Spleen (tissue), 11 donors: ENCODE measurements around the gene PRDM16. TPM values are rescaled to one million over a fixed set of nuclear protein-coding genes. Genes with fewer than 3 reads are reported as not detected.

Experiments
- DNase-seq: peaks from one replicate; pipeline ENCODE4 v3.0.0-alpha.2; 2020
- H3K27ac ChIP-seq, 8 donors: fragments of 200-600 bp; sonication (generic) in 7 of 8; 1 replicate in 4 of 8; 2 replicates in 4 of 8; pipeline versions ENCODE4 v1.5.0 to v1.8.0; 2016 to 2021; ENCODE audit warnings: inconsistent platforms in 4 of 8, mild to moderate bottlenecking in 4 of 8, moderate library complexity in 1 of 8
- H3K27me3 ChIP-seq, 7 donors: fragments of 200-600 bp; sonication (generic) in 6 of 7; replicated peaks in 1 of 7; 1 replicate in 4 of 7; 2 replicates in 3 of 7; pipeline versions ENCODE4 v1.5.0 to v1.8.0; 2016 to 2021; ENCODE audit warnings: inconsistent platforms in 3 of 7, mild to moderate bottlenecking in 1 of 7
- H3K36me3 ChIP-seq, 6 donors: fragments of 200-600 bp; sonication (generic) in 5 of 6; 1 replicate in 4 of 6; 2 replicates in 2 of 6; pipeline versions ENCODE4 v1.5.0 to v1.8.0; 2016 to 2021; ENCODE audit warnings: inconsistent platforms in 2 of 6
- H3K4me1 ChIP-seq, 6 donors: fragments of 200-600 bp; sonication (generic) in 5 of 6; 1 replicate in 3 of 6; 2 replicates in 3 of 6; pipeline versions ENCODE4 v1.5.0 to v1.8.0; 2016 to 2021; ENCODE audit warnings: inconsistent platforms in 3 of 6
- H3K4me3 ChIP-seq, 8 donors: fragments of 200-600 bp; sonication (generic) in 7 of 8; 1 replicate in 4 of 8; 2 replicates in 4 of 8; pipeline versions ENCODE4 v1.5.0 to v1.8.0; 2016 to 2021; ENCODE audit warnings: inconsistent platforms in 4 of 8, mild to moderate bottlenecking in 4 of 8, moderate library complexity in 2 of 8
- H3K9me3 ChIP-seq, 8 donors: fragments of 200-600 bp; sonication (generic) in 7 of 8; 1 replicate in 4 of 8; 2 replicates in 4 of 8; pipeline versions ENCODE4 v1.5.0 to v1.8.0; 2016 to 2021; ENCODE audit warnings: inconsistent platforms in 4 of 8
- POLR2A ChIP-seq, 3 donors: fragments of 450-650 bp; IDR thresholded peaks; one replicate each; pipeline ENCODE4 v1.5.1; 2017; ENCODE audit warnings: antibody characterized with exemption in 3 of 3, mild to moderate bottlenecking in 1 of 3
- POLR2AphosphoS5 ChIP-seq, 3 donors: sonication (generic); formaldehyde crosslinking; IDR thresholded peaks; one replicate each; pipeline ENCODE4 v1.5.1; 2017; ENCODE audit warnings: antibody characterized with exemption in 3 of 3
- WGBS, 5 donors: extraction: QIAGEN DNeasy Blood & Tissue Kit in 3 of 5; methylation state at CpG; one replicate each; pipeline versions ENCODE4 v1.1.5 to v1.1.7; 2013 to 2018; 5-methylcytosine and 5-hydroxymethylcytosine counted together
- intact Hi-C: fragments of 100-400 bp; cut with DNase I; formaldehyde crosslinking; loops from one replicate; pipeline ENCODE4 v1.15.0; 2023; ENCODE audit warnings: low total_unique reads
- polyA plus RNA-seq, 3 donors: library from polyadenylated mRNA; stranded (reverse); fragments of 200-250 nt; gene quantifications; one replicate each; pipeline ENCODE4 v1.2.1, GENCODE V29; 2013
- total RNA-seq, 7 donors: library from RNA; depleted of rRNA in 3 of 7; stranded (reverse); fragments of >200 nt in 3 of 7; fragmentation: NEBNext Ultra II Directional in 4 of 7; extraction: Animal tissue kit (Norgen Biotek cat#: 25700) in 4 of 7; gene quantifications; one replicate each; pipeline versions ENCODE4 v1.1.0 to v1.2.1, GENCODE V29; 2016 to 2021
- TF ChIP-seq, protein P1 (sequence below), 11 experiments: fragments of 200-600 bp in 7 of 11; fragments of 450-650 bp in 4 of 11; sonication (generic) in 4 of 11; IDR thresholded peaks in 8 of 11; conservative IDR thresholded peaks in 3 of 11; 1 replicate in 7 of 11; 2 replicates in 4 of 11; pipeline versions ENCODE4 v1.4.0 to v1.8.0; 2016 to 2021; ENCODE audit warnings: antibody characterized with exemption in 11 of 11, inconsistent platforms in 4 of 11, mild to moderate bottlenecking in 1 of 11
- donor health status: healthy with polysubstance abuse.
- donor health status: DM: no; HTN: no; CAD: no; lungs with moderate emphysema.
- donor health status: DM: no; HTN: no; CAD: no.
- donor health status: Bipolar disorder and iron deficiency.
- donor health status: healthy.
- donor health status: DM: no; HTN: no; CAD: no.
- donor health status: DM: yes; HTN: yes; CAD: no.

The PRDM16 gene
- total and polyA plus RNA-seq, 10 donors, result 0.43 to 3.2 (median 1.4) TPM

GRCh38 chr1:3030663-3031381 lies 38.2 kb upstream of the PRDM16 start:
- Histone ChIP-seq H3K36me3 (no peaks in the 10 kb centered on the region), H3K27ac (no peak overlapping the region), H3K27me3 (peaks cover 0 to 56% (median 20%) of the 10 kb centered on the region in 7 donors), H3K4me3 (no peak overlapping the region), H3K9me3 (no peaks in the 10 kb centered on the region), H3K4me1 (peaks cover 0 to 22% (median 4%) of the 10 kb centered on the region in 6 donors)
- intact Hi-C loops, result no loop called here
- no peak for TF ChIP-seq POLR2A (IDR thresholded peaks at IDR 0.05)
- TF ChIP-seq POLR2AphosphoS5 (IDR thresholded peaks at IDR 0.05), result no peak
- TF ChIP-seq, protein P1, sequence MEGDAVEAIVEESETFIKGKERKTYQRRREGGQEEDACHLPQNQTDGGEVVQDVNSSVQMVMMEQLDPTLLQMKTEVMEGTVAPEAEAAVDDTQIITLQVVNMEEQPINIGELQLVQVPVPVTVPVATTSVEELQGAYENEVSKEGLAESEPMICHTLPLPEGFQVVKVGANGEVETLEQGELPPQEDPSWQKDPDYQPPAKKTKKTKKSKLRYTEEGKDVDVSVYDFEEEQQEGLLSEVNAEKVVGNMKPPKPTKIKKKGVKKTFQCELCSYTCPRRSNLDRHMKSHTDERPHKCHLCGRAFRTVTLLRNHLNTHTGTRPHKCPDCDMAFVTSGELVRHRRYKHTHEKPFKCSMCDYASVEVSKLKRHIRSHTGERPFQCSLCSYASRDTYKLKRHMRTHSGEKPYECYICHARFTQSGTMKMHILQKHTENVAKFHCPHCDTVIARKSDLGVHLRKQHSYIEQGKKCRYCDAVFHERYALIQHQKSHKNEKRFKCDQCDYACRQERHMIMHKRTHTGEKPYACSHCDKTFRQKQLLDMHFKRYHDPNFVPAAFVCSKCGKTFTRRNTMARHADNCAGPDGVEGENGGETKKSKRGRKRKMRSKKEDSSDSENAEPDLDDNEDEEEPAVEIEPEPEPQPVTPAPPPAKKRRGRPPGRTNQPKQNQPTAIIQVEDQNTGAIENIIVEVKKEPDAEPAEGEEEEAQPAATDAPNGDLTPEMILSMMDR (IDR thresholded peaks at IDR 0.05 in 8 of 11, conservative IDR thresholded peaks at IDR 0.05 in 3 of 11), result no peak
- WGBS, 5 donors, result 82 to 94% (median 89%) methylated on average over 16 to 22 of the region's 22 CpGs
- DNase-seq, result peak; percentile 61

GRCh38 chr1:3031401-3032221 lies 37.4 kb upstream of the PRDM16 start:
- peak; percentile 64 for DNase-seq
- Histone ChIP-seq H3K27ac (no peak overlapping the region), H3K27me3 (peaks cover 0 to 59% (median 20%) of the 10 kb centered on the region in 7 donors), H3K9me3 (no peaks in the 10 kb centered on the region), H3K4me3 (no peak overlapping the region), H3K4me1 (peaks cover 0 to 30% (median 4%) of the 10 kb centered on the region in 6 donors), H3K36me3 (no peaks in the 10 kb centered on the region)
- 83 to 93% (median 90%) methylated on average over 14 to 35 of the region's 35 CpGs for WGBS, 5 donors
- intact Hi-C loops, result no loop called here
- no peak for TF ChIP-seq POLR2AphosphoS5 (IDR thresholded peaks at IDR 0.05)
- TF ChIP-seq POLR2A (IDR thresholded peaks at IDR 0.05), result no peak
- TF ChIP-seq, protein P1 (IDR thresholded peaks at IDR 0.05 in 8 of 11, conservative IDR thresholded peaks at IDR 0.05 in 3 of 11), result no peak

DNA sequence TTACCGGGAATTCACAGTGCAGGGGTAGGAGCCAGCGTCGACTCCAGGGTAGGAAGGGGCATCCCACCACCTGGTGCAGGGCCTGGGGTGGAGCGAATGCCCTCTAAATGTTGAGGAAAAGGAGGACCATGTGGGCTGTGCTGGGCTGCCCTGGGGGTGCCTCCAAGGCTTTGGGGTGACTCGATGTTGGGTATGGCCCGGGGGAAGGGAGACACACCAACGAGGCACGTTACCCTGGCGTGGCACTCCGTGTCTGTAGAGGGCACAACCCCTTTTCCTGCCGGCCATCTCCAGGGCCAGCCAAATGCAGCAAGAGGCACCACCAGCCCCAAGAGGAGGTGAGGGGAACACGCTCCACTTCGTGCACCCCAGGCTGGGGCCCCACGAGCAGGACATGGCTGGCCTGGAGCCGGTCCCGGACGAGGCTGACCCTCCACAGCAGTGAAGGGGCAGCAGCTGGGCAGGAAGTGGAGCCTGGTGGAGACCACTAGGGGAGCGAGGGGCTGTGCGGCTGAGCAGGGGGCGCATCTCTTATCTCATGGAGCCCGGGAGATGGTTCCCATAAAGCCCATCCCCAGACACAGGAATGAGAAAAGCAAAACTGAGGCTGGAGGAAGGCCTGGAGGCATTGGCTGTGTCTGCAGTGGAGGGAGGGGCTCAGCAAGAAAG lies 36.5 kb upstream of the PRDM16 start:
- no peak overlapping the region for H3K27ac ChIP-seq
- peak; percentile 57 for DNase-seq
- H3K4me1 ChIP-seq, result peaks cover 0 to 31% (median 4%) of the 10 kb centered on the region in 6 donors

More for the DNA sequence above, 36.5 kb upstream of the PRDM16 start:
- H3K36me3 ChIP-seq, result no peaks in the 10 kb centered on the region
- no peak overlapping the region for H3K4me3 ChIP-seq
- TF ChIP-seq, protein P1 (IDR thresholded peaks at IDR 0.05 in 8 of 11, conservative IDR thresholded peaks at IDR 0.05 in 3 of 11), result no peak
- TF ChIP-seq POLR2A (IDR thresholded peaks at IDR 0.05) (no peak), POLR2AphosphoS5 (IDR thresholded peaks at IDR 0.05) (no peak)
- peaks cover 0 to 67% (median 20%) of the 10 kb centered on the region in 7 donors for H3K27me3 ChIP-seq
- 86 to 95% (median 92%) methylated on average over 14 to 21 of the region's 21 CpGs for WGBS, 5 donors
- intact Hi-C loops, result no loop called here
- H3K9me3 ChIP-seq, result no peaks in the 10 kb centered on the region
